Activated CD8-positive, alpha-beta memory T cell treated with anti-CD3 and anti-CD28 coated beads for 4 hours (primary cell): ENCODE results near the gene CD69.
"Not testable (repeated sequence)": the region's sequence is repeated elsewhere in the genome, so short reads cannot be mapped to it uniquely, and the experiment has no call there.

Experiments
- DNase-seq, 2 donors: peaks; one replicate each; pipeline ENCODE4 v3.0.0-alpha.2; 2020; ENCODE audit warnings: low read depth in 2 of 2

The CD69 gene

GRCh38 chr12:9719790-9720189, 40.9 kb downstream of the CD69 start:
- no peak for DNase-seq

DNA sequence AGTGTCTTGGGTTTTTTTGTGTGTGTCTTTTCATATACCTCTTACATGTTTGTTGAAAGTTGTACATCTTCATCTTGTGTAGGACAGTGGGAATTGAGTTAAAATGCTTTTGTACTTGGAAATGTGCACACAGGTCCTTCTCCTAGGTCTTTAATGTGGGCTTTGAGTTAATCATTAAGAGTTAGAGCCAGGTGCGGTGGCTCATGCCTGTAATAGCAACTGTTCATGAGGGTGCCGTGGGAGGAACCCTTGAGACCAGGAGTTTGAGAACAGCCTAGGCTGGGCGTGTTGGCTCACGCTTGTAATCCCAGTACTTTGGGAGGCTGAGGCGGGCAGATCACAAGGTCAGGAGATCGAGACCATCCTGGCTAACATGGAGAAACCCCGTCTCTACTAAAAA, 41.7 kb downstream of the CD69 start:
- no peak for DNase-seq

GRCh38 chr12:9717070-9717925, 43.4 kb downstream of the CD69 start:
- DNase-seq: no peak

- not testable (repeated sequence) for DNase-seq
These were observed 47.6 kb downstream of the CD69 start for GRCh38 chr12:9713032-9713558.

DNA sequence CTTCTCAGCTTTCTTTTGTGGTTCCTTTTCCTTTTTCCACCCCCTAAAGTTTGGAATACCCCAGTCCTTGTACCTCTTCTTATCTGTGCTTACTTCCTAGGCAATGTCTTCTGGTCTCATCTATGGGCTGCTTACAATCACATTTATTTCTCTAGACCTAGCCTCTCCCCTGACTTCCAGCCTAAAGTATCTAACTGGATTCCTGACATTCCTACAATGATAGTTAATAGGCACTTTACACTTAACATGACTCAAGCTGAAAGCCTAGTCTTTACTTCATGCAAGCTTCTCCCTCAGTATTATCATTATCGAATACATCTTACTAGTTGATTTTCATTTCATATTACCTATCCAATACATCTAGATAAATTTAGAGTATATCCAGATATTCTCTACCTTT, 49.0 kb downstream of the CD69 start:
- no peak for DNase-seq

GRCh38 chr12:9710584-9711375, 49.9 kb downstream of the CD69 start:
- no peak for DNase-seq

GRCh38 chr12:9708853-9709252, 51.8 kb downstream of the CD69 start:
- DNase-seq: no peak

DNA sequence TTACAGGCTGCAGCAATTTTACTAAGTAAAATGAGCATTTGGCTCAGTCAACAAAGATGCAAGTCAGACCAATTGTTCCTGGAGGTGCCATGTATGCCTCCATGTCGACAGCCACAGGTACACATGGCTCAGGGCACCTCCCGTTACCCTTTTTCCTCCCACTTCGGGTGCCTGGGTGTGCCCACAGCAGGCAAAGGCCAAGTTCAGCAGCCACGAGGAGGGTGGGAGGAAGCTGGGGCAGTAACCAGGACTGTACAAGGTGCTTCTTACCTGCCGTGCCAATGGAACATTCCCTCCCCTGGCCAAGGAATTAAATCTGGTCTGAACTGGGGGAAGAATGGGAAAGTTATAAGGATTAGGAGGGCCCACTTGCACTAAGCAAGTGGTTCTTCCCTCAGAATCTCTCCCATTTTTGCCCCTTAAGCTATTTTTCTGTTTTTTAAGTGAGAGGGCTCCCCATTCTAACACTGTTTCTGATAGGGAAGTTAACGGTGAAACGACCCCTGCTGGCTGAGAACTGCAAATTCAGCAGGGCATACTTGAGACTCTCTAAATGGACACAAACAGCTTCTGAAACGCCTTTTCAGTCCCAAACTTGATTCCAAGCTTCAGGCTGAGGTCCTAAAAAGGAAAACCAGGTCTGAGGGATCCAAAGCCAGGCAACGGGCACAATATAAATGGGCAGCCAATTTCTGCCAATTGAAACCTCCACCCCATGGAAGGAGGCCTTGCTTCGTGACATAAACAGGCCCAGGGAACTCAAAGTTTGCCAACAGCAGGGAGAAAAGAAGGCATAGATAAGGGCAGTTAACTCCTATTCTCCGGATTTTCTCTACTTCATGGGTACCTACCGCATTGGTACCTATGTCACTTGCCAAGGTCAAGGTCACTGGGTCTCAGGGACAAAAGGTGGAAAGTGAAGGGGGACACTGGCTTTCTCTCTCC, 52.6 kb downstream of the CD69 start:
- peak in 1 of 2 donors; percentile 53 for DNase-seq

- DNase-seq: no peak
These were observed 53.3 kb downstream of the CD69 start for GRCh38 chr12:9707356-9707755.

GRCh38 chr12:9706086-9706685, 54.5 kb downstream of the CD69 start:
- DNase-seq: no peak

- not testable (repeated sequence) for DNase-seq
These were observed 56.1 kb downstream of the CD69 start for GRCh38 chr12:9704561-9704960.
